Kidney (tissue), 14 donors: Measurements from ENCODE around the gene ZNF236. TPM values are rescaled to one million over a fixed set of nuclear protein-coding genes. Genes with fewer than 3 reads are reported as not detected.
"Not testable (repeated sequence)": the region's sequence is repeated elsewhere in the genome, so short reads cannot be mapped to it uniquely, and the experiment has no call there.

Source experiments
- DNase-seq, 5 donors: peaks; one replicate each; pipeline ENCODE4 v3.0.0-alpha.2; 2013 to 2020
- FAIRE-seq: peaks from 2 replicates; lab custom pipeline; 2012; peaks lifted over from hg19 to GRCh38; lab: Jason Lieb, UNC
- H3K27ac ChIP-seq, 2 donors: one replicate each; pipeline ENCODE4 v1.7.0; 2013; ENCODE audit warnings: low read depth in 2 of 2, low read length in 2 of 2, inconsistent platforms in 1 of 2
- H3K27me3 ChIP-seq: one replicate; pipeline ENCODE4 v1.7.1; 2013; ENCODE audit warnings: low read length, inconsistent platforms; ENCODE audit not compliant: control insufficient read depth, insufficient read depth
- H3K36me3 ChIP-seq, 3 donors: one replicate each; pipeline versions ENCODE4 v1.7.0 to v1.7.1; 2013; ENCODE audit warnings: low read length in 3 of 3, control low read depth in 1 of 3, inconsistent platforms in 1 of 3; ENCODE audit not compliant: insufficient read depth in 3 of 3, control insufficient read depth in 2 of 3
- H3K4me1 ChIP-seq, 3 donors: one replicate each; pipeline versions ENCODE4 v1.7.0 to v1.7.1; 2013; ENCODE audit warnings: low read length in 3 of 3, inconsistent platforms in 1 of 3, low read depth in 1 of 3; ENCODE audit not compliant: control insufficient read depth in 2 of 3, insufficient read depth in 2 of 3
- H3K4me3 ChIP-seq, 3 donors: one replicate each; pipeline versions ENCODE4 v1.7.0 to v1.8.1; 2013; ENCODE audit warnings: low read length in 3 of 3, control low read depth in 1 of 3, inconsistent platforms in 1 of 3
- H3K9ac ChIP-seq, 3 donors: one replicate each; pipeline versions ENCODE4 v1.7.0 to v1.7.1; 2013; ENCODE audit warnings: low read length in 3 of 3, control low read depth in 1 of 3, inconsistent platforms in 1 of 3
- H3K9me3 ChIP-seq, 3 donors: one replicate each; pipeline versions ENCODE4 v1.7.0 to v1.7.1; 2013; ENCODE audit warnings: low read length in 3 of 3, control low read depth in 1 of 3, inconsistent platforms in 1 of 3; ENCODE audit not compliant: control insufficient read depth in 2 of 3, insufficient read depth in 1 of 3
- intact Hi-C: fragments of 100-400 bp; cut with DNase I; formaldehyde crosslinking; loops from one replicate; pipeline ENCODE4 v1.11.1; 2022
- polyA plus RNA-seq: library from polyadenylated mRNA; stranded (reverse); fragments of 350-450 nt; fragmentation: Illumina TruSeq; extraction: RNeasy Lipid Tissue Mini Kit (QIAGEN cat#74804); gene quantifications from one replicate; pipeline ENCODE4 v1.2.3, GENCODE V29; 2014; ENCODE audit warnings: low read depth, low replicate concordance; ENCODE audit not compliant: insufficient read depth
- total RNA-seq: library from RNA; stranded (reverse); fragmentation: NEBNext Ultra II Directional; extraction: Animal tissue kit (Norgen Biotek cat#: 25700); gene quantifications from one replicate; pipeline ENCODE4 v1.2.1, GENCODE V29; 2021
- TF ChIP-seq, protein P1 (sequence below): IDR thresholded peaks from 3 replicates; pipeline ENCODE4 v1.5.1; 2012; ENCODE audit warnings: mild to moderate bottlenecking, moderate library complexity, borderline replicate concordance; ENCODE audit not compliant: insufficient read depth; ENCODE audit errors: extremely low read depth
- donor health status: control.
- donor health status: control.
- donor health status: control.
- donor health status: control.
- donor health status: control.
- donor health status: DM: yes; HTN: yes; CAD: no.
- donor health status: Normal renal cell carcinoma (clear cell type).

ZNF236 gene
- total and polyA plus RNA-seq, 2 donors from 2014 or later: 1.1 to 18.6 TPM

DNA sequence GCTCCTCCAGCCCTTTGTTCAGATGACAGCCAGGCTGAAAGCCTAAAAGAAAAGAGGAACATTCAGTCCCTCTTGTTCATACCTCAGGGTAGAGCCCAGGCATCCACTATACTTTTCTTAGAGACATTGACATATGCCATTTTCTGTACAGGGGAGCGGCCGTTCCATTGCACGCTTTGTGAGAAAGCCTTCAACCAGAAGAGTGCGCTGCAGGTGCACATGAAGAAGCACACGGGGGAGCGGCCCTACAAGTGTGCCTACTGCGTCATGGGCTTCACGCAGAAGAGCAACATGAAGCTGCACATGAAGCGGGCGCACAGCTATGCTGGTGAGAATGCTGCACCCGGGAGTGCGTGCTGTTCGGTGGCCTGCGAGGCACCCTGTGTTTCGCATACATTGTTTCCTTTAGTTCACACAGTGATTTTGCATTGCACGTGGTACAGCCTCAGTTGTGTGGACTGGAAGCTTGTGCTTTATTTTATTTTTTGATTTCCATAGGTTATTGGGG, 138.2 kb downstream of the ZNF236 start:
- peaks cover 2 to 16% (median 9%) of the 10 kb centered on the region in 3 donors for H3K36me3 ChIP-seq
- no peak for FAIRE-seq
- no peak for DNase-seq
- no peak overlapping the region for H3K9ac ChIP-seq
- no peak overlapping the region for H3K27ac ChIP-seq
- no peaks in the 10 kb centered on the region for H3K27me3 ChIP-seq
- H3K4me1 ChIP-seq: peaks cover 0 to 9% (median 0%) of the 10 kb centered on the region in 3 donors
- intact Hi-C loops: no loop called here
- H3K4me3 ChIP-seq: no peak overlapping the region
- no peaks in the 10 kb centered on the region for H3K9me3 ChIP-seq
- TF ChIP-seq, protein P1, sequence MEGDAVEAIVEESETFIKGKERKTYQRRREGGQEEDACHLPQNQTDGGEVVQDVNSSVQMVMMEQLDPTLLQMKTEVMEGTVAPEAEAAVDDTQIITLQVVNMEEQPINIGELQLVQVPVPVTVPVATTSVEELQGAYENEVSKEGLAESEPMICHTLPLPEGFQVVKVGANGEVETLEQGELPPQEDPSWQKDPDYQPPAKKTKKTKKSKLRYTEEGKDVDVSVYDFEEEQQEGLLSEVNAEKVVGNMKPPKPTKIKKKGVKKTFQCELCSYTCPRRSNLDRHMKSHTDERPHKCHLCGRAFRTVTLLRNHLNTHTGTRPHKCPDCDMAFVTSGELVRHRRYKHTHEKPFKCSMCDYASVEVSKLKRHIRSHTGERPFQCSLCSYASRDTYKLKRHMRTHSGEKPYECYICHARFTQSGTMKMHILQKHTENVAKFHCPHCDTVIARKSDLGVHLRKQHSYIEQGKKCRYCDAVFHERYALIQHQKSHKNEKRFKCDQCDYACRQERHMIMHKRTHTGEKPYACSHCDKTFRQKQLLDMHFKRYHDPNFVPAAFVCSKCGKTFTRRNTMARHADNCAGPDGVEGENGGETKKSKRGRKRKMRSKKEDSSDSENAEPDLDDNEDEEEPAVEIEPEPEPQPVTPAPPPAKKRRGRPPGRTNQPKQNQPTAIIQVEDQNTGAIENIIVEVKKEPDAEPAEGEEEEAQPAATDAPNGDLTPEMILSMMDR: no peak

DNA sequence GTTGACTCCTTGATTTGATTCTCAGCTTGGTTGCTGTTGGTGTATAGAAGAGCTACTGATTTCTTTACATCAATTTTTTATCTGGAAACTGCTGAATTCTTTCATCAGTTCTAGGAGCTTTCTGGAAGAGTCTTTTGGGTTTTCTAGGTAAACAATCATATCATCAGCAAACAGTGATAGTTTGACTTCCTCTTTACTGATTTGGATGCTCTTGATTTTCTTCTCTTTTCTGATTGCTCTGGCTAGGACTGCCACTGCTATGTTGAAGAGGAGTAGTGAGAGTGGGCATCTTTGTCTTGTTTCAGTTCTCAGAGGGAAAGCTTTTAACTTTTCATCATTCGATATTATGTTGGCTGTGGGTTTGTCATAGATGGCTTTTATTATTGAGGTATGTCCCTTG, 140.5 kb downstream of the ZNF236 start:
- FAIRE-seq (no peak), DNase-seq (no peak)
- H3K4me3 ChIP-seq: no peak overlapping the region

DNA sequence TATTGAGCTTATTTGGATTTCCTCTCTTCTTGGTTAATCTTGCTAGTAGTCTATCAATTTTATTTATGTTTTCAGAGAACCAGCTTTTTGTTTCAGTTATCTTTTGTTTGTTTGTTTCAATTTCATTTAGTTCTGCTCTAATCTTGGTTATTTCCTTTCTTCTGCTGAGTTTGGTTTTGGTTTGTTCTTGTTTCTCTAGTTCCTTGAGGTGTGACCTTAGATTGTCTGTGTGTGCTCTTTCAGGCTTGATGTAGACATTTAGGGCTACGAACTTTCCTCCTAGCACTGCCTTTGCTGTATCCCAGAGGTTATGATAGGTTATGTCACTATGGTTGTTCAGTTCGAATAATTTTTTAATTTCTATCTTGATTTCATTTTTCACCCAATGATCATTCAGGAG, 141.6 kb downstream of the ZNF236 start:
- H3K9ac ChIP-seq: no peak overlapping the region
- H3K4me3 ChIP-seq: no peak overlapping the region
- no peak overlapping the region for H3K27ac ChIP-seq
- FAIRE-seq (no peak), DNase-seq (no peak)
- peaks cover 0 to 2% (median 0%) of the 10 kb centered on the region in 3 donors for H3K4me1 ChIP-seq
- no peaks in the 10 kb centered on the region for H3K27me3 ChIP-seq
- intact Hi-C loops: no loop called here
- peaks cover 0 to 21% (median 3%) of the 10 kb centered on the region in 3 donors for H3K36me3 ChIP-seq
- TF ChIP-seq, protein P1: no peak
- no peaks in the 10 kb centered on the region for H3K9me3 ChIP-seq

More for the DNA sequence above, 140.5 kb downstream of the ZNF236 start:
- intact Hi-C loops: no loop called here
- H3K27ac ChIP-seq: no peak overlapping the region
- H3K9me3 ChIP-seq: no peaks in the 10 kb centered on the region
- H3K27me3 ChIP-seq: no peaks in the 10 kb centered on the region
- H3K36me3 ChIP-seq: peaks cover 0 to 16% (median 5%) of the 10 kb centered on the region in 3 donors
- TF ChIP-seq, protein P1: no peak
- H3K4me1 ChIP-seq: peaks cover 0 to 9% (median 0%) of the 10 kb centered on the region in 3 donors
- no peak overlapping the region for H3K9ac ChIP-seq

DNA sequence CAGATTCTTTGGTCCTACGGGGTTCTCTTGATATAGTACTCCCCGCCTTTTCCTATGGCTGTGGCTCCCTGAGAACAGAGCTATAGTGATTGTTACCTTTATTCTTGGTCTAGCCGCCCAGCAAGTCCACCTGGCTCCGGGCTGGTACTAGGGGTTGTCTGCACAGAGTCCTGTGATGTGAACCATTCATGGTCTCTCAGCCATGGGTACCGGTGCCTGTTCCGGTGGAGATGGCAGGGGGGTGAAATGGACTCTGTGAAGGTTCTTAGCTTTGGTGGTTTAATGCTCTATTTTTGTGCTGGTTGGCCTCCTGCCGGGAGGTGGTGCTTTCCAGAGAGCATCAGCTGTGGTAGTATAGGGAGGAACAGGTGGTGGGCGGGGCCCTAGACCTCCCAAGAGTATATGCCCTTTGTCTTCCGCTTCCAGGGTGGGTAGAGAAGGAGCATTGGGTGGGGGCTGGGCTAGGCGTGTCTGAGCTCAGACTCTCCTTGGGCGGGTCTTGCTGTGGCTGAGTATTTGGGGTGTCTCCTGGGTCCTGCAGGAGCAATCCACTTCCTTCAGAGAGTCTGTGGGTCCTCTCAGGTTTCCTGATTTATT, 143.3 kb downstream of the ZNF236 start:
- peaks cover 0 to 11% (median 1%) of the 10 kb centered on the region in 3 donors for H3K36me3 ChIP-seq
- H3K9ac ChIP-seq, DNase-seq, H3K27me3 ChIP-seq, H3K27ac ChIP-seq, intact Hi-C loops, H3K9me3 ChIP-seq, H3K4me3 ChIP-seq, H3K4me1 ChIP-seq, FAIRE-seq: not testable (repeated sequence)

DNA sequence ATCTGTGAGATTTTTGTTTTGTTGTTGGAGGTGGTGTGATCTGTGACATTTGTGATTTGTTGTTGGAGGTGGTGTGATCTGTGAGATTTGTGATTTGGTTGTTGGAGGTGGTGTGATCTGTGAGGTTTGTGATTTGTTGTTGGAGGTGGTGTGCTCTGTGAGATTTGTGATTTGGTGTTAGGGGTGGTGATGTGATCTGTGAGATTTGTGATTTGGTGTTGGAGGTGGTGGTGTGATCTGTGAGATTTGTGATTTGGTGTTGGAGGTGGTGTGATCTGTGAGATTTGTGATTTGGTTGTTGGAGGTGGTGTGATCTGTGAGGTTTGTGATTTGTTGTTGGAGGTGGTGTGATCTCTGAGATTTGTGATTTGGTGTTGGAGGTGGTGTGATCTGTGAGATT, 144.9 kb downstream of the ZNF236 start:
- H3K9ac ChIP-seq, DNase-seq, H3K4me1 ChIP-seq, H3K4me3 ChIP-seq, intact Hi-C loops, FAIRE-seq, H3K9me3 ChIP-seq, H3K36me3 ChIP-seq, H3K27ac ChIP-seq, H3K27me3 ChIP-seq: not testable (repeated sequence)
